GM13977 (cell line): ENCODE results near the gene CCNL2.

Source experiments
- DNase-seq: peaks from one replicate; pipeline ENCODE4 v3.0.0; 2012; ENCODE audit warnings: low spot score
- CTCF ChIP-seq: IDR thresholded peaks from 2 replicates; pipeline ENCODE4 v1.5.1; 2012; ENCODE audit warnings: mild to moderate bottlenecking, control low read depth; ENCODE audit not compliant: insufficient read depth; ENCODE audit errors: extremely low read depth, missing control alignments
- in situ Hi-C: fragments of 300-500 bp; cut with MboI; formaldehyde crosslinking; loops from one replicate; pipeline ENCODE4 v1.12.0; 2022; ENCODE audit warnings: low sequenced_read_pairs, low pct_unique_long_range_greater_than_20kb, mixed read lengths, inconsistent platforms; ENCODE audit not compliant: unreplicated experiment

CCNL2 gene

GRCh38 chr1:1365875-1366698 is 33.0 kb downstream of the CCNL2 start:
- in situ Hi-C loops, result no loop called here
- TF ChIP-seq CTCF, result no peak
- no peak for DNase-seq

- no peak for TF ChIP-seq CTCF
- no peak for DNase-seq
- in situ Hi-C loops, result no loop called here
Measured at GRCh38 chr1:1364266-1364665, 34.9 kb downstream of the CCNL2 start.

- in situ Hi-C loops, result no loop called here
- TF ChIP-seq CTCF, result no peak
- DNase-seq, result no peak
Measured at GRCh38 chr1:1361982-1362423, 37.1 kb downstream of the CCNL2 start.

GRCh38 chr1:1361233-1361981 is 37.7 kb downstream of the CCNL2 start:
- no peak for TF ChIP-seq CTCF
- in situ Hi-C loops, result no loop called here
- no peak for DNase-seq

- no peak for DNase-seq
Measured at GRCh38 chr1:1360506-1361169, 38.5 kb downstream of the CCNL2 start.

More at GRCh38 chr1:1360506-1361169, 38.5 kb downstream of the CCNL2 start:
- no peak for TF ChIP-seq CTCF
- in situ Hi-C loops, result no loop called here
